ENCODE data around the gene RPS21.

- TF ChIP-seq FOXK1 (CRISPR knock-in tag; IDR thresholded peaks at IDR 0.05; ENCODE audit: borderline replicate concordance) (no peak), MAZ (CRISPR knock-in tag; conservative IDR thresholded peaks at IDR 0.05 in 1 of 2, IDR thresholded peaks at IDR 0.05 in 1 of 2) (no peak), NFYB (IDR thresholded peaks at IDR 0.05; ENCODE audit: extremely low read depth, insufficient read length) (no peak), TRIM25 (IDR thresholded peaks at IDR 0.05; ENCODE audit: borderline replicate concordance) (no peak), ATF1 (CRISPR knock-in tag; IDR thresholded peaks at IDR 0.05) (no peak), ATF1 (tag; IDR thresholded peaks at IDR 0.05) (no peak), FOXA1 (IDR thresholded peaks at IDR 0.05; ENCODE audit: borderline replicate concordance) (no peak), CTCF (IDR thresholded peaks at IDR 0.05 in 2 of 3, conservative IDR thresholded peaks at IDR 0.05 in 1 of 3; ENCODE audit: insufficient read depth in 2 of 3, low read depth in 1 of 3, low read length in 3 of 3) (no peak), ZNF766 (CRISPR knock-in tag; conservative IDR thresholded peaks at IDR 0.05) (no peak), YY1 (IDR thresholded peaks at IDR 0.05; ENCODE audit: borderline replicate concordance in 1 of 3, control insufficient read depth in 1 of 3, extremely low read depth in 1 of 3, insufficient read depth in 3 of 3, insufficient read length in 1 of 3, insufficient replicate concordance in 2 of 3, low read depth in 1 of 3, low read length in 2 of 3) (no peak), CXXC5 (CRISPR knock-in tag; IDR thresholded peaks at IDR 0.05) (no peak), PRDM10 (IDR thresholded peaks at IDR 0.05; ENCODE audit: partially characterized antibody) (no peak), ZNF57 (CRISPR knock-in tag; IDR thresholded peaks at IDR 0.05) (no peak), E2F1 (CRISPR knock-in tag; IDR thresholded peaks at IDR 0.05) (no peak)
Measured at GRCh38 chr20:62402456-62403150, 15.7 kb downstream of the RPS21 start.
